GM19023 (cell line): ENCODE results near the gene ZBTB8A.

ENCODE experiments used
- ATAC-seq: cut with Tn5 transposase; IDR thresholded peaks from one replicate; pipeline ENCODE4 v1.9.1; 2021; ENCODE audit warnings: mild to moderate bottlenecking, moderate library complexity; ENCODE audit not compliant: unreplicated experiment

The ZBTB8A gene

DNA sequence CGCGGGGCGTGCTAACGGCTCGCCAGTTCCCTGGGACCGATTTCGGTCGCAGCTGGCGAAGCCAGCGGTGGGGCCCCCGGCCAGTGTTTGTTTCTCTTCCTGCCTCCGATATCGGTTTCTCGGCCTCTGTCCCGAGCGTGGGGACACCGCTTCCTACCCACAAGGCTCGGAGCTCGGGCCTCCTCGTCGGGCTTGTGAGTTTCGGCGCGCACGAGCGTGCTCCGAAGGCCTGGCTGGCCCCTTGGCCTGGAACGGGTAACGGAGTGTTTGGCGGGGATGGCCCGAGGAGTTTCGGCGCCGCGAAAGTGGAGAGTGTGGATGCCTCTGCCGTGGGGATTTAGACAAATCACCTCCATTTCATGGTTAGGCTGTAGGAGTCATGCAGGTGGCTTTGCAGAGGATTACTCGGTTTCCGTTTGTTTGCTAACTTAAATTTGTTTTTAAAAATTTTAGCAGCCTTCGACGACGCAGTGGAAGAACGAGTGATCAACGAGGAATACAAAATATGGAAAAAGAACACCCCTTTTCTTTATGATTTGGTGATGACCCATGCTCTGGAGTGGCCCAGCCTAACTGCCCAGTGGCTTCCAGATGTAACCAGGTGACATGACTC, 112.3 kb downstream of the ZBTB8A start:
- ATAC-seq, result peak; percentile 10

DNA sequence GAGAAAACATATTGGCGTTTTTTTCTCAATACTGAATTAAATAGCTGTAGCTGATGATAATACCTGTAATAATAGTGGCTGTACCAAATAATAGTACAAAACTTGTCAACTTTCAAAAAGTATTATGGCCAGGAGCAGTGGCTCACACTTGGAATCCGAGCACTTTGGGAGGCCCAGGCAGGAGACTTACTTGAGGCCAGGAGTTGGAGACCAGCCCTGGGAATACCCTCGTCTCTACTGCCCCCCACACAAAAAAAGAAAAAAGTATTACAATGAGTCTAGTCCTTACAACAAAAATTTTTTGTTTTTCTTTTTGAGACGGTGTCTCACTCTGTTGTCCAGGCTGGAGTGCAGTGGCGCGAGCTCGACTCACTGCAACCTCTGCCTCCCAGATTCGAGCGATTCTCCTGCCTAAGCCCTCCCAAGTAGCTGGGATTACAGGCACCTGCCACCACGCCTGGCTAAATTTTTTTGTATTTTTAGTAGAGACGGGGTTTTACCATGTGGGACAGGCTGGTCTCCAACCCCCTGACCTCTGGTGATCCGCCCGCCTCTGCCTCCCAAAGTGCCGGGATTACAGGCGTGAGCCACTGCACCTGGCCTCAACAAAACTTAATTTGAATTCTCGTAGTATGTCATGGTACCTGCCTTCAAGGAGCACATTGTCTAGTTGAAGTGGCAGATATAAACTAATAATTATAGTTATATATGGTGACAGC, 113.2 kb downstream of the ZBTB8A start:
- no peak for ATAC-seq
